Central memory CD4-positive, alpha-beta T cell (primary cell): Measurements from ENCODE around the gene LDLRAD4.

Source experiments
- DNase-seq: peaks from one replicate; pipeline ENCODE4 v3.0.0; 2022

Gene LDLRAD4

GRCh38 chr18:13206301-13206700 is 12.3 kb upstream of the LDLRAD4 start:
- no peak for DNase-seq

GRCh38 chr18:13207294-13207693 is 11.3 kb upstream of the LDLRAD4 start:
- DNase-seq: no peak

GRCh38 chr18:13211534-13211933 is 7.0 kb upstream of the LDLRAD4 start:
- DNase-seq: no peak

GRCh38 chr18:13213036-13213795 is 5.3 kb upstream of the LDLRAD4 start:
- DNase-seq: no peak

GRCh38 chr18:13214609-13215008 is 4.0 kb upstream of the LDLRAD4 start:
- DNase-seq: no peak

- DNase-seq: peak; percentile 61
Measured at GRCh38 chr18:13216092-13216582, 2.4 kb upstream of the LDLRAD4 start.

- peak; percentile 57 for DNase-seq
Measured at GRCh38 chr18:13216711-13217465, 1.7 kb upstream of the LDLRAD4 start.

- peak; percentile 68 for DNase-seq
Measured at GRCh38 chr18:13217466-13217961, 1.0 kb upstream of the LDLRAD4 start.

- no peak for DNase-seq
Measured at GRCh38 chr18:13217971-13218367, 591 bp upstream of the LDLRAD4 start.

- DNase-seq: no peak
Measured at GRCh38 chr18:13218997-13219396, 437 bp downstream of the LDLRAD4 start.

- no peak for DNase-seq
Measured at GRCh38 chr18:13219593-13220159, 1.1 kb downstream of the LDLRAD4 start.

- no peak for DNase-seq
Measured at GRCh38 chr18:13220361-13220991, 1.9 kb downstream of the LDLRAD4 start.

GRCh38 chr18:13221869-13222855 is 3.6 kb downstream of the LDLRAD4 start:
- DNase-seq: no peak

- no peak for DNase-seq
Measured at GRCh38 chr18:13222856-13223281, 4.3 kb downstream of the LDLRAD4 start.

GRCh38 chr18:13223311-13224143 is 5.0 kb downstream of the LDLRAD4 start:
- DNase-seq: no peak

- DNase-seq: no peak
Measured at GRCh38 chr18:13225261-13225660, 6.7 kb downstream of the LDLRAD4 start.

GRCh38 chr18:13226533-13227144 is 8.1 kb downstream of the LDLRAD4 start:
- DNase-seq: no peak

GRCh38 chr18:13227910-13228309 is 9.3 kb downstream of the LDLRAD4 start:
- DNase-seq: no peak

- no peak for DNase-seq
Measured at GRCh38 chr18:13229001-13229671, 10.6 kb downstream of the LDLRAD4 start.

- no peak for DNase-seq
Measured at GRCh38 chr18:13231151-13231550, 12.6 kb downstream of the LDLRAD4 start.
